DMS153 treated with DMSO at 0.1 percent for 48 hours (cell line): Measurements from ENCODE around the gene NPDC1.

Experiments used
- DNase-seq: peaks from one replicate; lab custom pipeline; 2025; ENCODE audit not compliant: unreplicated experiment; lab: John Stamatoyannopoulos, UW

The NPDC1 gene

DNA sequence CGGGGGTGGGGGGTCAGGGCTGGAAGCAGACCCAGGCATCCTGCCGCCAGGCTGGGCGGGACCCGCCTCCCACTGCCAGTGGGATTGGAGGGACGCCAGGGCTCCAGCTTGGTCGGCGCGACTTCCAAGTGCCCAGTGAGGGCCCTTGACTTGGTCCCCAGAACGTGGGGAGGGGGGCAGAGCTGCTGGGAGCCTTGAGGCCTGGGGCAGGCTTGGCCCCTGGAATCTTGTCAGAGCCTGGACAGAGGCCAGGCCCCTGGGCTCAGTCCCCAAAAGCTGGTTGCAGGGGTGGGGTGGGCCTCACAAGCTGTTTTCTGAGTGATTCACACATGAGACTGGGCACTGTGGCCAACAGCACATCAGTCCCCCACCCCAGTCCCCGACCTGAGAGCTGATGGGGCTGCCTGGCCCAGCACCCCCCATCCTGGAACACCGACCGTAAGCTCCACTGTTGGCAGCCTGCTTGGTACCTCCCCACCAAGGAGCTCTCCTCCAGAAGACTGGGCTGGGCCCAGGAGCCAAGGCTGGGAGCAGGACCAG is 50.1 kb downstream of the NPDC1 start:
- no peak for DNase-seq

DNA sequence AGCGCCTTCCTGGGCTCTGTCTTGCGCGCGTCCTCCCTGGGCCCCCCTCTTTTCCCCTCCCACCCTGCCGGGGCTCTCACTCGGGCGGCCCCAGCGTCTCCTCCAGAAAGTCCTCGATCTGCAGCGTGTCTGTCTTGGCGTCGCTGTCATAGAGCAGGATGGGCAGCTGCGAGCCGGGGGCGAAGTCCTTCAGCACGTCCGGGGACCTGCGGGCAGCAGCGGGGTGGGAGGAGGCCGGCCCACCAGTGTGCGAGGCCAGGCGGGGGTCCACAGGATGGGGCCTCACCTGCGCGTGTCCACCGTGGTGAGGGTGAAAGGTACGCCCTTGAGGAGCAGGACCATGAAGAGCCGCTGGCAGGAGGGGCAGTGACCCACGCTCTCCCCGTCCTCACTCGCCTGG is 50.6 kb downstream of the NPDC1 start:
- DNase-seq: no peak

DNA sequence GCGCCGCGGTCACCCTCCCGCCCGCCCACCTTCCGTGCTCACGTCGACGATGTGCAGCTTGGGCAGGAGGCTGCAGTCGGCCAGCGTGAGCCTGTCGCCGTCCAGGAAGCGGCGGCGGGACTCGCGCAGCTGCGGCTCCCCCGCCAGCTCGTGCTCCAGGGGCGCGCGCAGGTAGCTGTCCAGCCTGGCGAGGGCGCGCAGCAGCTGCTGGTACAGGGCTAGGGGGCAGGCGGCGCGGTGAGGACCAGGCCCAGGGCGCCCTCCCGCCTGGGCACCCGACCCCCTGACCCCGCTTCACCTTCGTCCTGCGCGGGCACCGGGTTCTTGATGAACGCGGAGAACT is 51.1 kb downstream of the NPDC1 start:
- no peak for DNase-seq

DNA sequence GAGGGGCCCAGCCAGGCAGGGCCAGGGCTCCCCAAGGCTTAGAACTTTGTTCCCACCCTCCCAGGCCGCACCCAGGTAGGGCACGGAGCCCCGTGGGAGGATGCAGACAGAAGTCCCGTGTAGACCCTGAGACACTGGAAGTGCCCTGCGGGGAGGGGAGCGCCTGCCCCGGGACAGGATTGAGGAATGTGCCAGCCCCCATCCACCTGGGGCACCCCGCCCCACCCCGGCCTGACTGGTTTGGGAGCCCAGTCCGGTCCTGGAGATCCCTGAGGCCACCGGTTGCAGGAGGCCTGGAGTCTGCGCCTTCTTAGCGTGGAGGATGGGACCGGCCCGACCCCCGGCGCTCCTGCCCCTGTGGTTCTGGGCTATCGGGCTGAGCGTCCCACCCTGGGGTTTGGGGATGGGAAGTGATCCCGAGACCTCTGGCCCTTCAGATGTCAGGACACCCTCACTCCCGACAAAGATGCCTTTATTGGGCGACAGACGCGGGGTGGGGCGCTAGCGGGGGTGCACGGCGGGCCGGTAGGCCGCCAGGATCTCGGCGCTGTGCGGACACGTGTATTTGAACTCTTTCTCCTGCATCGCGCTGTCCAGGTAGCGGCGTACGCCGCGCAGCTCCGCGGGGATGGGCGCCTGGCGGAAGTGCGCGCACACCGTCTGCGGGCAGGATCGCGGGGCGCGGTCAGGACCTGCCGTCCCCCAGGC is 51.6 kb downstream of the NPDC1 start:
- no peak for DNase-seq

DNA sequence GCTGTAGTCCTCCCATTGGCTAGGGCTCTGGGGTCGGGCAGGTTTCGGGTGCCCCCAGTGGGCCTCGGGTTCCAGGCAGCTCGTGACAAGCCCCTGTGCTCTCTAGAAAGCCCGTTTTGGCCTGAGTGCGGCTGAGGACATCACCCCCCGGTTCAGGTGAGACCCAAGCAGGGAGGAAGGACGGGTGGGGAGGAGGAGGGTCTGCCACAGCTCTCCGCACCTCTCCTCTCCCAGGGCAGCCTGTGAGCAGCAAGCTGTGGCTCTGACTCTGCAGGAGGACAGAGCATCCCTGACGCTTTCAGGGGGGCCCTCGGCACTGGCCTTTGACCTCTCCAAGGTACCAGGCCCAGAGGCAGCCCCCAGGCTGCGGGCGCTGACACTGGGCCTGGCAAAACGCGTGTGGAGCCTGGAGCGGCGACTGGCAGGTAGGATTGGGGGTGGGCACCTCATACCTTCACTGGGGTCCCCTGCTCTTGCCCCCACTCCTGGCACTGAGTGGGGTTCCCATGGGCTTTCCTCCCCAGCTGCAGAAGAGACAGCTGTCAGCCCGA is 53.1 kb downstream of the NPDC1 start:
- no peak for DNase-seq

DNA sequence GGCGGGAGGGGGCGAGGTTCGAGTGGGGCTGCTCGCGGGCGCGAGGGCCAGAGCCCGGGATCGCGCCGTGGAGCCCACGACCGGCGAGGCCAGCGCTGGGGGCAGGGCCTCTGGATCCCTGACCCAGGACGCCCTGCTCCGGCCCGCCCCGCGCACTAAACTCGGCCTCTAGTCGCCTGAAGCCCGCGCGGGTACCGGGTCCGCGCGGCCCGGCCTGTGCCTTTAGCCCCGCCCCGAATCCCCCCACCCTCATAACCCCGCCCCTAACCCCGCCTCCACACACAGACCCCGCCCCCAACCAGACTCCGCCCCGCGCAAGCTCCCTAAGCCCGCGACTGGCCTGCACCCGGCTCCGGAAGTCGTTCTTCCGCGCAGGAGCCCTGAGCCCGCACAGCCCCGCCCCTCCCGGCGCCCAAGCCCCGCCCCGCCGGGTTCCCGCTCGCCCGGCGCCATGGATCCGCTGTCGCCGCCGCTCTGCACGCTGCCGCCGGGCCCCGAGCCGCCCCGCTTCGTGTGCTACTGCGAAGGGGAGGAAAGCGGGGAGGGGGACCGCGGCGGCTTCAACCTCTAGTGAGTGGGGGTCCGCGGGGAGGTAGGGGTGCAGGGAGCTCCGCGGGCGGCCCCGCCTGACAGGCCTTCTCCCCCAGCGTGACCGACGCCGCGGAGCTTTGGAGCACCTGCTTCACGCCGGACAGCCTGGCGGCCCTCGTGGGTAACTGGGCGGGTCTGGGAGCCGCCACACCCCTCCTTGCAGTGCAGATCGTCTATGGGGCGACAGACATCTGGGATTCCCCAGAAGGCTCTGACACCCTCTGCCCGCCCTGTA is 53.8 kb downstream of the NPDC1 start, which contains the start of gene PAXX:
Gene PAXX (plus strand): TSS at position 430 of the 826 bp plus-strand sequence. CDS start 22 bp downstream, at position 452.
- peak; percentile 78 for DNase-seq

DNA sequence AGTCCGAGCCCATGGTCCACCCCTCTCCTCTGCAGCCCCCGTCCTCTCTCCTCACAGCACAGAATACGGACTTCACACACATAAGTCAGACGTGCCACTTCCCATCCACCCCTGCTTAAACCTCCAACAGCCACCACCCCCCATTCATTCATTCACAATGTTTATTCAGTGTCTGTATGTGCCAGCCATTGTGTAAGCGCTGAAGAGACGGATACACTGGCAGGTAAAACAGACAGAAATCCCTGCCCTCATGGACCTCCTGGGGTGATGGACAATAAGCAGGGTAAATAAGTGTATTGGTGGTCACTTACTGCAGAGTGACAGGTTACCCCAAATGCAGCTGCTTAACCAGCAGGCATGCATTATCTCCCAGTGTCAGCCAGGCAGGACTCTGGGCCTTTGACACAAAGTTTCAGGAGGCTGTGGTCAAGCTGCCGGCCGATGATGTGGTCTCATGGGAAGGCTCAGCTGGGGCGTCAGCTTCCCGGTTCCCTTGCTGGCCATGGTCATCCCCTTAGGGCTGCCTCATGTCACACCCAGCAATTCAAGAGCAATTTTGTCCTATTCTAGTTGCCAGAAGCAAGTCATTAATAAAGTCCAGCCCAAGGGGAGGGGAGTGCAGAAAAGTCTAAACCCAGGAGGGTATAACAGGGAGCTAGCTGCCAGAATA is 55.6 kb downstream of the NPDC1 start:
- peak; percentile 56 for DNase-seq
